ENCODE data around the gene SLC37A4. TPM values are rescaled to one million over a fixed set of nuclear protein-coding genes. Genes with fewer than 3 reads are reported as not detected.
A peak's percentile ranks its signal among the peaks of the same experiment; 100 is the strongest.

The SLC37A4 gene
- total and polyA plus RNA-seq, 2 of the 13 experiments (the other 11 are each of a cell fraction or from before 2014, with no cell fraction given), result 43.0 to 56.1 TPM

- TF ChIP-seq, protein P1, sequence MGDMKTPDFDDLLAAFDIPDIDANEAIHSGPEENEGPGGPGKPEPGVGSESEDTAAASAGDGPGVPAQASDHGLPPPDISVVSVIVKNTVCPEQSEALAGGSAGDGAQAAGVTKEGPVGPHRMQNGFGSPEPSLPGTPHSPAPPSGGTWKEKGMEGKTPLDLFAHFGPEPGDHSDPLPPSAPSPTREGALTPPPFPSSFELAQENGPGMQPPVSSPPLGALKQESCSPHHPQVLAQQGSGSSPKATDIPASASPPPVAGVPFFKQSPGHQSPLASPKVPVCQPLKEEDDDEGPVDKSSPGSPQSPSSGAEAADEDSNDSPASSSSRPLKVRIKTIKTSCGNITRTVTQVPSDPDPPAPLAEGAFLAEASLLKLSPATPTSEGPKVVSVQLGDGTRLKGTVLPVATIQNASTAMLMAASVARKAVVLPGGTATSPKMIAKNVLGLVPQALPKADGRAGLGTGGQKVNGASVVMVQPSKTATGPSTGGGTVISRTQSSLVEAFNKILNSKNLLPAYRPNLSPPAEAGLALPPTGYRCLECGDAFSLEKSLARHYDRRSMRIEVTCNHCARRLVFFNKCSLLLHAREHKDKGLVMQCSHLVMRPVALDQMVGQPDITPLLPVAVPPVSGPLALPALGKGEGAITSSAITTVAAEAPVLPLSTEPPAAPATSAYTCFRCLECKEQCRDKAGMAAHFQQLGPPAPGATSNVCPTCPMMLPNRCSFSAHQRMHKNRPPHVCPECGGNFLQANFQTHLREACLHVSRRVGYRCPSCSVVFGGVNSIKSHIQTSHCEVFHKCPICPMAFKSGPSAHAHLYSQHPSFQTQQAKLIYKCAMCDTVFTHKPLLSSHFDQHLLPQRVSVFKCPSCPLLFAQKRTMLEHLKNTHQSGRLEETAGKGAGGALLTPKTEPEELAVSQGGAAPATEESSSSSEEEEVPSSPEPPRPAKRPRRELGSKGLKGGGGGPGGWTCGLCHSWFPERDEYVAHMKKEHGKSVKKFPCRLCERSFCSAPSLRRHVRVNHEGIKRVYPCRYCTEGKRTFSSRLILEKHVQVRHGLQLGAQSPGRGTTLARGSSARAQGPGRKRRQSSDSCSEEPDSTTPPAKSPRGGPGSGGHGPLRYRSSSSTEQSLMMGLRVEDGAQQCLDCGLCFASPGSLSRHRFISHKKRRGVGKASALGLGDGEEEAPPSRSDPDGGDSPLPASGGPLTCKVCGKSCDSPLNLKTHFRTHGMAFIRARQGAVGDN (CRISPR knock-in tag; IDR thresholded peaks at IDR 0.05), result peak; percentile 88
- TF ChIP-seq JUND (CRISPR knock-in tag; IDR thresholded peaks at IDR 0.05) (no peak), KDM3A (CRISPR knock-in tag; IDR thresholded peaks at IDR 0.05; ENCODE audit: low read depth) (peak; percentile 42; the same call in 1 of the 2 replicates), JARID2 (CRISPR knock-in tag; IDR thresholded peaks at IDR 0.05; ENCODE audit: insufficient replicate concordance) (no peak), TCF12 (IDR thresholded peaks at IDR 0.05) (no peak), TCF12 (CRISPR knock-in tag; IDR thresholded peaks at IDR 0.05) (no peak), SNAPC2 (CRISPR knock-in tag; IDR thresholded peaks at IDR 0.05) (0 out of 2 replicates have a peak, but pooled peaks have one; percentile 32), ZNF253 (CRISPR knock-in tag; IDR thresholded peaks at IDR 0.05; ENCODE audit: borderline replicate concordance) (no peak), ATF7 (IDR thresholded peaks at IDR 0.05) (no peak), ATF7 (CRISPR knock-in tag; IDR thresholded peaks at IDR 0.05) (no peak), ZNF670 (CRISPR knock-in tag; IDR thresholded peaks at IDR 0.05; ENCODE audit: borderline replicate concordance) (no peak), CENPT (CRISPR knock-in tag; IDR thresholded peaks at IDR 0.05; ENCODE audit: low read depth) (no peak), TOE1 (CRISPR knock-in tag; IDR thresholded peaks at IDR 0.05) (no peak; the same call in 1 of the 2 replicates), KDM6A (CRISPR knock-in tag; IDR thresholded peaks at IDR 0.05; ENCODE audit: low read depth) (no peak), HIVEP1 (CRISPR knock-in tag; IDR thresholded peaks at IDR 0.05) (peak; percentile 78; the same call in 1 of the 2 replicates), ATM (IDR thresholded peaks at IDR 0.05; ENCODE audit: borderline replicate concordance) (no peak), ZNF777 (CRISPR knock-in tag; IDR thresholded peaks at IDR 0.05) (no peak; the same call in 1 of the 2 replicates), ZNF839 (CRISPR knock-in tag; IDR thresholded peaks at IDR 0.05; ENCODE audit: borderline replicate concordance) (no peak)
- TF ChIP-seq, protein P2, sequence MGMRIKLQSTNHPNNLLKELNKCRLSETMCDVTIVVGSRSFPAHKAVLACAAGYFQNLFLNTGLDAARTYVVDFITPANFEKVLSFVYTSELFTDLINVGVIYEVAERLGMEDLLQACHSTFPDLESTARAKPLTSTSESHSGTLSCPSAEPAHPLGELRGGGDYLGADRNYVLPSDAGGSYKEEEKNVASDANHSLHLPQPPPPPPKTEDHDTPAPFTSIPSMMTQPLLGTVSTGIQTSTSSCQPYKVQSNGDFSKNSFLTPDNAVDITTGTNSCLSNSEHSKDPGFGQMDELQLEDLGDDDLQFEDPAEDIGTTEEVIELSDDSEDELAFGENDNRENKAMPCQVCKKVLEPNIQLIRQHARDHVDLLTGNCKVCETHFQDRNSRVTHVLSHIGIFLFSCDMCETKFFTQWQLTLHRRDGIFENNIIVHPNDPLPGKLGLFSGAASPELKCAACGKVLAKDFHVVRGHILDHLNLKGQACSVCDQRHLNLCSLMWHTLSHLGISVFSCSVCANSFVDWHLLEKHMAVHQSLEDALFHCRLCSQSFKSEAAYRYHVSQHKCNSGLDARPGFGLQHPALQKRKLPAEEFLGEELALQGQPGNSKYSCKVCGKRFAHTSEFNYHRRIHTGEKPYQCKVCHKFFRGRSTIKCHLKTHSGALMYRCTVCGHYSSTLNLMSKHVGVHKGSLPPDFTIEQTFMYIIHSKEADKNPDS (CRISPR knock-in tag; IDR thresholded peaks at IDR 0.05), result no peak
- TF ChIP-seq, protein P3, sequence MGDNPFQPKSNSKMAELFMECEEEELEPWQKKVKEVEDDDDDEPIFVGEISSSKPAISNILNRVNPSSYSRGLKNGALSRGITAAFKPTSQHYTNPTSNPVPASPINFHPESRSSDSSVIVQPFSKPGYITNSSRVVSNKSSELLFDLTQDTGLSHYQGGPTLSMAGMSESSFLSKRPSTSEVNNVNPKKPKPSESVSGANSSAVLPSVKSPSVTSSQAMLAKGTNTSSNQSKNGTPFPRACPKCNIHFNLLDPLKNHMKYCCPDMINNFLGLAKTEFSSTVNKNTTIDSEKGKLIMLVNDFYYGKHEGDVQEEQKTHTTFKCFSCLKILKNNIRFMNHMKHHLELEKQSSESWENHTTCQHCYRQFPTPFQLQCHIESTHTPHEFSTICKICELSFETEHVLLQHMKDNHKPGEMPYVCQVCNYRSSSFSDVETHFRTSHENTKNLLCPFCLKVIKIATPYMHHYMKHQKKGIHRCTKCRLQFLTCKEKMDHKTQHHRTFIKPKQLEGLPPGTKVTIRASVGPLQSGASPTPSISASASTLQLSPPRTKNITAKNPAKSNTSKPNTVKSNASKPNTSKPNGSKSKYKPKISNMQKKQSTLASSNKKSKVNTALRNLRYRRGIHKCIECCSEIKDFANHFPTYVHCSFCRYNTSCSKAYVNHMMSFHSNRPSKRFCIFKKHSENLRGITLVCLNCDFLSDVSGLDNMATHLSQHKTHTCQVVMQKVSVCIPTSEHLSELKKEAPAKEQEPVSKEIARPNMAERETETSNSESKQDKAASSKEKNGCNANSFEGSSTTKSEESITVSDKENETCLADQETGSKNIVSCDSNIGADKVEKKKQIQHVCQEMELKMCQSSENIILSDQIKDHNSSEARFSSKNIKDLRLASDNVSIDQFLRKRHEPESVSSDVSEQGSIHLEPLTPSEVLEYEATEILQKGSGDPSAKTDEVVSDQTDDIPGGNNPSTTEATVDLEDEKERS (CRISPR knock-in tag; IDR thresholded peaks at IDR 0.05), result no peak
Observed at GRCh38 chr11:119067371-119068222, 36.9 kb upstream of the SLC37A4 start, which contains the start of gene VPS11 (continued).

All from HepG2 (cell line).